ENCODE measurements around the gene COQ8A. TPM values are rescaled to one million over a fixed set of nuclear protein-coding genes. Genes with fewer than 3 reads are reported as not detected.
A peak's percentile ranks its signal among the peaks of the same experiment; 100 is the strongest.

Gene COQ8A
- total RNA-seq (10 to 100 TPM; 15.8 to 19.5 TPM), polyA plus RNA-seq (ENCODE audit: insufficient read length in 2 of 2) (10 to 100 TPM; 16.9 to 20.8 TPM)
- long read RNA-seq, donor 1, partial matches to known transcripts = 0 of 4 reads
- long read RNA-seq, donor 1, other reads (novel, unspliced or antisense) = 0 of 4 reads
- long read RNA-seq, donor 2, partial matches to known transcripts = 0 of 1 reads
- long read RNA-seq, donor 2, other reads (novel, unspliced or antisense) = 0 of 1 reads
- long read RNA-seq, donor 3, partial matches to known transcripts = 0 of 1 reads
- long read RNA-seq, donor 3, other reads (novel, unspliced or antisense) = 0 of 1 reads
- long read RNA-seq, donor 4, transcript COQ8A-201 (15 exons, 2,872 nt) = major isoform, 6 of 7 reads
- long read RNA-seq, donor 4, partial matches to known transcripts = 0 of 7 reads
- long read RNA-seq, donor 4, other reads (novel, unspliced or antisense) = 0 of 7 reads

DNA sequence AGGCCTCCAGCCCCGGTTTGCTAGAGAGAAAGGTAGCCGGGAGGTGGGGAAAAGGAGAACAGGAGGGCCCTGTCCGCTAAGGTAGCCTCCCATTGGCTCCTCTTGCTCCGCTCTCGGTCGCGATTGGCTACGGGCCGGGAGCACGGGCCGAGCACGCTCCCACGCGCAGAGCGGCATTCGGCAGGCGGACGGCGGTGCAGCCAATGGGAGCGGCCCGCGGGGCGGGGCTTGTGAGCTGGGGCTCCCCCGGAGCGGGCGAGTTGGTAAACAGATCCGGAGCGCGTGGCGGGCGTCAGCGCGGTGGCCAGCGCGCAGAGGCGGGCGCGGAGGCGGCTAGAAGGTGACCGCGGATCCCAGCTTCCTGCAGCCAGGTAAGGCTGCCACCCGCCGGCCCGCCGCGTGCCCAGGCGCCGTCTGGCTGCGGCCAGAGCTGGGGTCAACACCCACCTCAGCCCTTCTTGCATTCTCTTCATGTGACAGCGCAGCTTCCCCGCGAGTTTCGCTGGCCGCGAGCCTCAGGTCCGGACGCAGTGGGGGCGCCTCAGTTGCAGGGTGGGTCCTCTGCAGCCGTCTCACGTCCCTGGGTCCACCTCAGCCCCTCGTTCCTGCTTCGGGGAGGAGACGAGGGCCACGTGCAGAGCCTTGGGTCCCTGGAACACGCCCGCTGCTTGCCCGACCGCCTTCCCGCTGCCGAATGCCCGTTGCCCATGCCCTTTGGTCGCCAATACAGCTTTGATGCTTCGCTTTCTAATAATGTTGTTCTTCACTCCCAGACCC lies at the start of gene COQ8A:
COQ8A (plus strand) TSS at position 266 of the 777 bp plus-strand sequence. CDS start 21,092 bp downstream, outside the sequence.
- peak within 1 kb of the TSS; percentile 78 for H3K4me3 ChIP-seq (ENCODE audit: low read depth, low read length)
- WGBS (ENCODE audit: insufficient coverage) = under 1% methylated on average over 72 of the region's 73 CpGs
- H3K4me1 ChIP-seq (ENCODE audit: control insufficient read depth, insufficient read depth, low read length) = peaks cover 22% of the 10 kb centered on the region

DNA sequence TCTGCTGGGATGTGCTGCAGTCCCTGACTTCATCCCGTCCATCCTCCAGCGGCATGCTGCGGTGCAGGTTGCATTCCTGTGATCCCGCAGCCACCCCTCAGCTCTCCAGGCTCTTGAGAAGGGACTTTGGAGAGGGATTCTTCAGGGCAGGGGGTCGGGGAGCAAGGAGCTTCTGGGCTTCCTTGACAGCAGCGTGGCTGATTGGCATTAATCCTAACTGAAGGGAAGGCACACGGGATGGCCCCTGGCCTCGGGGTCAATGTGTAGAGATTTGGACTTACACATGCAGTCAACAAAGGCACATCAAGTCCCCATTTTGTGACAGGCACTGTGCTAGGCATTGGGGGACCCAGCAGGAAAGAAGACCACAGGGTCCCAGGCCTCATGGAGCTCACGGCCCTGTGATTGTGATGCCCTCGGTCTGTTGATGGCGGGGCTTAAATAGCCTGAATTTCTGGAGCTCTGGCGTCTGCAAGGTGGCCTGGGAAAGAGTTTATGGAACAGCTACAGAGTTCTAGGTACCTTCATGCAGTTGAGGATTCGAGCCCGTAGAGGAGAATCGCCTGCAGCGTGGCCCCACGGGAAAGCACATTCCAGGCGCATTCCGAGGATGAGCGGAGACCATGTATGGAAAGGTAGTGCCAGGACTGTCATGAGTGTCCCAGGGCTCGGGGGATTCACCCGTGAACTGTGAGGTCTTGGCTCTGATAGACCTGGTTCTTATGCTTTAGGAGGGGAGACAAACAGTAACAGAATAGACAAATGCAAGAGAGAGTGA lies 49.6 kb upstream of the COQ8A start:
- no peak for DNase-seq (ENCODE audit: low read depth in 4 of 6, low spot score in 6 of 6)
- no peaks in the 10 kb centered on the region for H3K27me3 ChIP-seq (ENCODE audit: control insufficient read depth, insufficient read depth, low read length)
- H3K36me3 ChIP-seq (ENCODE audit: control insufficient read depth, insufficient read depth, low read length) = peaks cover 77% of the 10 kb centered on the region
- no peak overlapping the region for H3K27ac ChIP-seq (ENCODE audit: low read depth, low read length)
- H3K4me3 ChIP-seq (ENCODE audit: low read depth, low read length) = no peak overlapping the region
- no peaks in the 10 kb centered on the region for H3K9me3 ChIP-seq (ENCODE audit: control insufficient read depth, insufficient read depth, low read length)
- peaks cover 16% of the 10 kb centered on the region for H3K4me1 ChIP-seq (ENCODE audit: control insufficient read depth, insufficient read depth, low read length)
- 92% methylated on average over 21 of the region's 22 CpGs for WGBS (ENCODE audit: insufficient coverage)

More for the DNA sequence above, at the start of gene COQ8A:
- no peaks in the 10 kb centered on the region for H3K36me3 ChIP-seq (ENCODE audit: control insufficient read depth, insufficient read depth, low read length)
- no peaks in the 10 kb centered on the region for H3K27me3 ChIP-seq (ENCODE audit: control insufficient read depth, insufficient read depth, low read length)
- DNase-seq (ENCODE audit: low read depth in 4 of 6, low spot score in 6 of 6) = peak; percentile 94 to 100 (median 98)
- H3K9me3 ChIP-seq (ENCODE audit: control insufficient read depth, insufficient read depth, low read length) = no peaks in the 10 kb centered on the region
- peak within 1 kb of the TSS; percentile 98 for H3K27ac ChIP-seq (ENCODE audit: low read depth, low read length)

DNA sequence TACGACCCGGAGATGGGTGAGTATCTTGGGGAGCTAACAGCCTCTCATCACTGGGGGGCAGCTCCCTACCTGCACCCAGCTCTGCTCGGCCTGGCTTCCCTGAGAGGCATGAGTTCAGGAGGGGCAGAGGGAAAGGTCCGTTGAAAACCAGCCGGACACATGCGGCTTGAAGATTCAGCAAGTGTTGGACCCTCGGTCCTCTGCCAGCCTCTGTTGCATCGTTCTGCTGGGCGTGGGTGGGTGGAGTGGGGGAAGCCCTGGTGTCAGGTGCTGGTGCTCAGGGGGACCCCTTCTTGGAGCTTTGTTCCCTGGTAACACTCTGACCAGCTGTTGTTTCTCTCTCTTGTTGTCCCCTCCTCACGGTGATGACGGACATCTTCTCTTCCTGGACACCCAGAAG lies 48.7 kb upstream of the COQ8A start:
- WGBS (ENCODE audit: insufficient coverage) = 94% methylated on average over 9 of the region's 11 CpGs
- Histone ChIP-seq H3K36me3 (ENCODE audit: control insufficient read depth, insufficient read depth, low read length) (peaks cover 79% of the 10 kb centered on the region), H3K27ac (ENCODE audit: low read depth, low read length) (no peak overlapping the region), H3K4me1 (ENCODE audit: control insufficient read depth, insufficient read depth, low read length) (peaks cover 14% of the 10 kb centered on the region), H3K27me3 (ENCODE audit: control insufficient read depth, insufficient read depth, low read length) (no peaks in the 10 kb centered on the region), H3K9me3 (ENCODE audit: control insufficient read depth, insufficient read depth, low read length) (no peaks in the 10 kb centered on the region), H3K4me3 (ENCODE audit: low read depth, low read length) (no peak overlapping the region)
- no peak for DNase-seq (ENCODE audit: low read depth in 4 of 6, low spot score in 6 of 6)

DNA sequence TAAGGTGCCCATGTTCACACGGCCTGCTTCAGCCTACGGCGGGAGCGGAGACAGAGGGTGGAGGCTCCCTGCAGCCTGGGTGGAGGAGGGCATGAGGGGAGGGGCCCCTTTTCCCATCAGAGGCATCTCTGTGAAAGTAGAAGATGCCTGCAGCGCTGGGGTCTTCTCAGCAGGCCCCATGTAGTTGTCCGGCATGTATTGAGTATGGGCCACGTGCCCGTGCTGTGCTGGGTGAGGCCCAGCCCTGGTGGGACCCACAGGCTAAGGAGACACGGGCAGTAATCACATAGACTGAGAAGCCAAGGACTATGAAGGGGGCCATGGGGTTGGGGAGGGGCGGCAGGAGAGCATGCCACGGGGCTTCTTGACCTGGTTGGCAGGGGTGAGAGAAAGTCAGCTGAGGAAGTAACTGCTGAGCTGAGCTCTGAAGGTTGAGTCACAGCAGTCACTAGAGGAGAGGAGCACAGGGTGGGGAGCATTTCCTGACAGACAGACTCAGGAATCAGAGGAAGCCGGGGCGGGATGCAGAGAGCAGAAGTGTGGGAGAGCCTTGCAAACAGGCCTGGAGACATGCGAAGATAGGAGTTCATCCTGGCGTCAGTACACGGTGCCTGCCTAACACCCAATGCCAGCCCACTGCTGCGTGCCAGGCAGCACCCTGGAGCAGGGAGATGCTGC lies 48.1 kb upstream of the COQ8A start:
- Histone ChIP-seq H3K27ac (ENCODE audit: low read depth, low read length) (no peak overlapping the region), H3K27me3 (ENCODE audit: control insufficient read depth, insufficient read depth, low read length) (no peaks in the 10 kb centered on the region), H3K4me1 (ENCODE audit: control insufficient read depth, insufficient read depth, low read length) (peaks cover 8% of the 10 kb centered on the region), H3K9me3 (ENCODE audit: control insufficient read depth, insufficient read depth, low read length) (no peaks in the 10 kb centered on the region), H3K4me3 (ENCODE audit: low read depth, low read length) (no peak overlapping the region), H3K36me3 (ENCODE audit: control insufficient read depth, insufficient read depth, low read length) (peaks cover 73% of the 10 kb centered on the region)
- DNase-seq (ENCODE audit: low read depth in 4 of 6, low spot score in 6 of 6) = no peak
- WGBS (ENCODE audit: insufficient coverage) = 90% methylated on average over 16 of the region's 17 CpGs

GRCh38 chr1:226892524-226892875 lies 47.6 kb upstream of the COQ8A start:
- Histone ChIP-seq H3K4me1 (ENCODE audit: control insufficient read depth, insufficient read depth, low read length) (peaks cover 8% of the 10 kb centered on the region), H3K36me3 (ENCODE audit: control insufficient read depth, insufficient read depth, low read length) (peaks cover 70% of the 10 kb centered on the region), H3K27me3 (ENCODE audit: control insufficient read depth, insufficient read depth, low read length) (no peaks in the 10 kb centered on the region), H3K4me3 (ENCODE audit: low read depth, low read length) (no peak overlapping the region), H3K27ac (ENCODE audit: low read depth, low read length) (no peak overlapping the region), H3K9me3 (ENCODE audit: control insufficient read depth, insufficient read depth, low read length) (no peaks in the 10 kb centered on the region)
- no peak for DNase-seq (ENCODE audit: low read depth in 4 of 6, low spot score in 6 of 6)
- WGBS (ENCODE audit: insufficient coverage) = 76% methylated on average over 6 of the region's 8 CpGs

- Histone ChIP-seq H3K36me3 (ENCODE audit: control insufficient read depth, insufficient read depth, low read length) (peaks cover 63% of the 10 kb centered on the region), H3K4me1 (ENCODE audit: control insufficient read depth, insufficient read depth, low read length) (peaks cover 8% of the 10 kb centered on the region), H3K27ac (ENCODE audit: low read depth, low read length) (no peak overlapping the region), H3K9me3 (ENCODE audit: control insufficient read depth, insufficient read depth, low read length) (no peaks in the 10 kb centered on the region), H3K4me3 (ENCODE audit: low read depth, low read length) (no peak overlapping the region), H3K27me3 (ENCODE audit: control insufficient read depth, insufficient read depth, low read length) (no peaks in the 10 kb centered on the region)
- no peak for DNase-seq (ENCODE audit: low read depth in 4 of 6, low spot score in 6 of 6)
- 91% methylated on average over 10 of the region's 13 CpGs for WGBS (ENCODE audit: insufficient coverage)
Observed at GRCh38 chr1:226893936-226894335, 46.2 kb upstream of the COQ8A start.

GRCh38 chr1:226894826-226895225 lies 45.3 kb upstream of the COQ8A start:
- Histone ChIP-seq H3K4me3 (ENCODE audit: low read depth, low read length) (no peak overlapping the region), H3K27ac (ENCODE audit: low read depth, low read length) (no peak overlapping the region), H3K4me1 (ENCODE audit: control insufficient read depth, insufficient read depth, low read length) (peaks cover 8% of the 10 kb centered on the region), H3K9me3 (ENCODE audit: control insufficient read depth, insufficient read depth, low read length) (no peaks in the 10 kb centered on the region), H3K27me3 (ENCODE audit: control insufficient read depth, insufficient read depth, low read length) (no peaks in the 10 kb centered on the region), H3K36me3 (ENCODE audit: control insufficient read depth, insufficient read depth, low read length) (peaks cover 59% of the 10 kb centered on the region)
- WGBS (ENCODE audit: insufficient coverage) = 94% methylated on average over 3 of the region's 3 CpGs
- DNase-seq (ENCODE audit: low read depth in 4 of 6, low spot score in 6 of 6) = no peak

GRCh38 chr1:226895644-226896043 lies 44.5 kb upstream of the COQ8A start:
- no peaks in the 10 kb centered on the region for H3K9me3 ChIP-seq (ENCODE audit: control insufficient read depth, insufficient read depth, low read length)
- WGBS (ENCODE audit: insufficient coverage) = 84% methylated on average over 10 of the region's 11 CpGs

DNA sequence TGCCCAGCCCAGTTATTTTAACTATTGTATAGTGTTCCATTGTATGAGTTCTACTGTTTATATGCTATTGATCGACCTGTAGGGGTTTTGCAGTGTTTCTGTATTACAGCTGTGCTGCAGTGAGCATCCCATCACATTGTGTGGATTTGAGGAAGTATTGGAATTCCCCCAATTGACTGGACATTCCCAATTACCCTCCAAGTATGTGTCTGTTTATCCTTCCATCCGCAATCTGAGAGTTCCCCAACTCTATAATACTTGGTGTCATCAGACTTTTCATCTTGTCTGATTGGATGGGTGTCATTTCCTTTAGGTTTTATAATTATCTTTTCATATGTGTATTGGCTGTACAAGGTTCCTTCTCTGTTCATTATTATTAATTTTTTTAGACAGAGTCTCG lies 41.8 kb upstream of the COQ8A start:
- Histone ChIP-seq H3K4me1 (ENCODE audit: control insufficient read depth, insufficient read depth, low read length) (no peaks in the 10 kb centered on the region), H3K9me3 (ENCODE audit: control insufficient read depth, insufficient read depth, low read length) (no peaks in the 10 kb centered on the region), H3K27me3 (ENCODE audit: control insufficient read depth, insufficient read depth, low read length) (no peaks in the 10 kb centered on the region), H3K36me3 (ENCODE audit: control insufficient read depth, insufficient read depth, low read length) (peaks cover 27% of the 10 kb centered on the region), H3K4me3 (ENCODE audit: low read depth, low read length) (no peak overlapping the region), H3K27ac (ENCODE audit: low read depth, low read length) (no peak overlapping the region)
- no peak for DNase-seq (ENCODE audit: low read depth in 4 of 6, low spot score in 6 of 6)
- WGBS (ENCODE audit: insufficient coverage) = no CpG with 5 or more reads among the region's 3 CpGs

More at GRCh38 chr1:226895644-226896043, 44.5 kb upstream of the COQ8A start:
- H3K36me3 ChIP-seq (ENCODE audit: control insufficient read depth, insufficient read depth, low read length) = peaks cover 51% of the 10 kb centered on the region
- no peak overlapping the region for H3K27ac ChIP-seq (ENCODE audit: low read depth, low read length)
- H3K4me1 ChIP-seq (ENCODE audit: control insufficient read depth, insufficient read depth, low read length) = peaks cover 8% of the 10 kb centered on the region
- no peak overlapping the region for H3K4me3 ChIP-seq (ENCODE audit: low read depth, low read length)
- no peaks in the 10 kb centered on the region for H3K27me3 ChIP-seq (ENCODE audit: control insufficient read depth, insufficient read depth, low read length)
- no peak for DNase-seq (ENCODE audit: low read depth in 4 of 6, low spot score in 6 of 6)
